ENCODE data around the gene GPHB5.

Gene GPHB5

GRCh38 chr14:63343878-63344277, 25.1 kb upstream of the GPHB5 start:
- peak; percentile 48 for DNase-seq (ENCODE audit: low read depth)
- no peak overlapping the region for H3K4me3 ChIP-seq (ENCODE audit: control insufficient read depth, low read depth, low read length)
- TF ChIP-seq CTCF (conservative IDR thresholded peaks at IDR 0.05; ENCODE audit: control insufficient read depth, insufficient read depth, low read depth, low read length), result no peak

DNA sequence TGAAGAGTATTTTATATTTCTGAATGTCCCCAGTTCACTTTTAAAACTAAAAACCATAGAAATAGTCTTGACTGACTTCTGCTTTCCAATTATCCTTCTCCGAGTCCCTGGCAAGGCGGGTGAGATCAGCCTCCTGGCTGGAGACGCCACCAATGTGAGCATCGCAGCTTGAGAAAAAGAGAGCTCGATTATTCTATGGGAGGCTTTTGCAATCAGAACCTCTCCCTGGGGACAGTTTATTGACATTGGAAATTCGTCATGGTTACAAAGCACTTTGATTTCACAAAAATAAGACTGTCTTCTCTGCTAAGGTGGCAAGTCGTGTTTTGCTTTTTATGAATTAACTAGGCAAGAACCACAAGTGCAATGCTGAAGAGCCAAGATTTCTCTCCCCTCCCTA, 23.6 kb upstream of the GPHB5 start:
- peak; percentile 52 for DNase-seq (ENCODE audit: low read depth)
- no peak for TF ChIP-seq CTCF (conservative IDR thresholded peaks at IDR 0.05; ENCODE audit: control insufficient read depth, insufficient read depth, low read depth, low read length)
- H3K4me3 ChIP-seq (ENCODE audit: control insufficient read depth, low read depth, low read length), result no peak overlapping the region

- DNase-seq (ENCODE audit: low read depth), result no peak
- TF ChIP-seq CTCF (conservative IDR thresholded peaks at IDR 0.05; ENCODE audit: control insufficient read depth, insufficient read depth, low read depth, low read length), result no peak
- no peak overlapping the region for H3K4me3 ChIP-seq (ENCODE audit: control insufficient read depth, low read depth, low read length)
Measured at GRCh38 chr14:63328787-63329737, 10.3 kb upstream of the GPHB5 start.

DNA sequence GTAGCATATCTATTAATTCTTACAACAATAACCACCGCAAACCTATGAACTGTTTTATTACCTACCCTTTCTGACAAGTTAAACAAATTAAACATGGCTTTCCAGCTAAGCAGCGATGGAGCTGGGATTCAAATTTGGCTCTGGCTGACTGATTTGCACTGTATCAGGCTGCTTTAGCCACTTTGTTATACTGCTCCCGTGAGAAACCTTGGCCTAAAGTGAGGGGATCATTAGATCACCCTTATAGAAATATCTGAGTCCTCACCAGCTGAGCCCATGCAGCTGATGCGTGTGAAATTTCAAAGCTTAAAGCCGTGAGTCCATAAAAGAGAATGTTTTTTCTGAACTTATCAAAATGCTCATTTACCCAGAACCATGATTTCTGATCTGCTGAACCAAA, 8.1 kb upstream of the GPHB5 start:
- TF ChIP-seq CTCF (conservative IDR thresholded peaks at IDR 0.05; ENCODE audit: control insufficient read depth, insufficient read depth, low read depth, low read length), result no peak
- H3K4me3 ChIP-seq (ENCODE audit: control insufficient read depth, low read depth, low read length), result no peak overlapping the region
- DNase-seq (ENCODE audit: low read depth), result no peak

- TF ChIP-seq CTCF (conservative IDR thresholded peaks at IDR 0.05; ENCODE audit: control insufficient read depth, insufficient read depth, low read depth, low read length), result no peak
- DNase-seq (ENCODE audit: low read depth), result no peak
- H3K4me3 ChIP-seq (ENCODE audit: control insufficient read depth, low read depth, low read length), result no peak overlapping the region
Measured at GRCh38 chr14:63322897-63323573, 4.3 kb upstream of the GPHB5 start.

DNA sequence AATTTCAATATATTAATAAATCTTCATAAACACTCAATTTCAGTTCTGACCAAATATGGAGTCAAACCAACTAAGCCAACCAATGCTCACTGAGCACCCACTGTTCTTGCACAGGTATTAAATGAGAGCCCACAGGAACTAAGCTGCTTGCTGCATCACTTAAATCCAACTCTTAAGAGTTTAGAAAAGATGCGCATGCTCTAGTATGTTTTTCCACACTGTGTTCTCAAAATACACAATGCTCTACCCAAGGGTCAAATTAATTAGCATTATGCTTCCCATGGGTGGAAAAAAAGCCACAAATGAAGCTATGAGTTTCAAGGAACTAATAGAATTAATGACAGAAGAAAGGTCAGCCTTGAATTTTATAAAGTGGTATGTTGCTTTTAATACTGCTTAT, 3.7 kb upstream of the GPHB5 start:
- no peak overlapping the region for H3K4me3 ChIP-seq (ENCODE audit: control insufficient read depth, low read depth, low read length)
- no peak for TF ChIP-seq CTCF (conservative IDR thresholded peaks at IDR 0.05; ENCODE audit: control insufficient read depth, insufficient read depth, low read depth, low read length)
- no peak for DNase-seq (ENCODE audit: low read depth)

Data from fibroblast of mammary gland (primary cell).